Subcutaneous adipose tissue (tissue), 4 donors: ENCODE data around the gene LRRC47. TPM values are rescaled to one million over a fixed set of nuclear protein-coding genes. Genes with fewer than 3 reads are reported as not detected.

Source experiments
- total RNA-seq, 4 donors: library from RNA; depleted of rRNA; stranded (reverse); fragments of >200 nt; gene quantifications; one replicate each; pipeline ENCODE4 v1.1.0, GENCODE V29; 2016
- TF ChIP-seq, protein P1 (sequence below): fragments of 450-650 bp; IDR thresholded peaks from one replicate; pipeline ENCODE4 v1.5.1; 2016; ENCODE audit warnings: low read depth, mild to moderate bottlenecking, control low read depth, antibody characterized with exemption, moderate library complexity

LRRC47 gene
- 10 to 100 TPM; 17.7 to 42.0 (median 22.3) TPM for total RNA-seq

- TF ChIP-seq, protein P1, sequence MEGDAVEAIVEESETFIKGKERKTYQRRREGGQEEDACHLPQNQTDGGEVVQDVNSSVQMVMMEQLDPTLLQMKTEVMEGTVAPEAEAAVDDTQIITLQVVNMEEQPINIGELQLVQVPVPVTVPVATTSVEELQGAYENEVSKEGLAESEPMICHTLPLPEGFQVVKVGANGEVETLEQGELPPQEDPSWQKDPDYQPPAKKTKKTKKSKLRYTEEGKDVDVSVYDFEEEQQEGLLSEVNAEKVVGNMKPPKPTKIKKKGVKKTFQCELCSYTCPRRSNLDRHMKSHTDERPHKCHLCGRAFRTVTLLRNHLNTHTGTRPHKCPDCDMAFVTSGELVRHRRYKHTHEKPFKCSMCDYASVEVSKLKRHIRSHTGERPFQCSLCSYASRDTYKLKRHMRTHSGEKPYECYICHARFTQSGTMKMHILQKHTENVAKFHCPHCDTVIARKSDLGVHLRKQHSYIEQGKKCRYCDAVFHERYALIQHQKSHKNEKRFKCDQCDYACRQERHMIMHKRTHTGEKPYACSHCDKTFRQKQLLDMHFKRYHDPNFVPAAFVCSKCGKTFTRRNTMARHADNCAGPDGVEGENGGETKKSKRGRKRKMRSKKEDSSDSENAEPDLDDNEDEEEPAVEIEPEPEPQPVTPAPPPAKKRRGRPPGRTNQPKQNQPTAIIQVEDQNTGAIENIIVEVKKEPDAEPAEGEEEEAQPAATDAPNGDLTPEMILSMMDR = no peak
These were observed at the start of gene LRRC47 for GRCh38 chr1:3796215-3797061. Gene LRRC47, minus strand, starts transcription at chr1:3796498. Its CDS starts 22 bp downstream, at chr1:3796476.

GRCh38 chr1:3842912-3843311, 46.6 kb upstream of the LRRC47 start:
- TF ChIP-seq, protein P1 = no peak

GRCh38 chr1:3841491-3841890, 45.2 kb upstream of the LRRC47 start:
- TF ChIP-seq, protein P1 = no peak

GRCh38 chr1:3838788-3839187, 42.5 kb upstream of the LRRC47 start:
- TF ChIP-seq, protein P1 = no peak

DNA sequence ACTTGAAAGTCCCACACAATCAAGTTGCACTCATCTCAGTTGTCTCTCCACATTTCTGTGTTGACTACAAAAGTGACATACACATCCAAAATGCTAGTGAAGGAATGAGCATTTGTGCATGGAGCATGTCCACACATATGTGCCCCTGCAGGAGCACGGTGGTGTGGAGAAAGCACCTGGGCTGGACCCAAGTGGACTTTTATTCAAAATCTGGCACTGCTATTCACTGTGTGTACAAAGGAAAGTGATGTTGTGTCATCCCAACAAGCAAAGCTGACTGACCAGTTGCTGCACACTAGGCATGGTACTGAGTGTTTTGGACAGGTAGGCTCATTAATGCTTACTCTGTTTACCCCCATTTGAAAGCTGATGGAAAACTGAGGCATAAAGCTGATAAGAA, 41.4 kb upstream of the LRRC47 start:
- TF ChIP-seq, protein P1 = no peak

DNA sequence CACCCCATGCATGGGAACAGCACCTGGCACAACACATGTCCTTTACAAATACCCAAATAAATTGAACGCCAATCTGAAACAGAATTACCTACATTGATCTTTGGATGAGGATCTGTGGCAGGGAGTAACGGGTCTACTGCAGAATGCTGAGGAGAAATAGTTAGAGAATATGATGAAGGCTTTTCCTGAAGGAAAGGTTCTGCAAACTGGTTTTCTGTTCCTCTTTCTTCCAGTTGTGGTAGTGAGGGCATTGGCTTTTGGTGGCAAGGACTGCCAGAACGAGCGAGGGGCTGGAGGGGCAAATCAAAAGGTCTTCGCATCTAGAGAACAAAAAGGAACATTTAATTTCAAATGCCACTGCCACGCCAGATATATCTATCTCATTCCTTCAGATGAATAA, 40.9 kb upstream of the LRRC47 start:
- TF ChIP-seq, protein P1 = no peak

DNA sequence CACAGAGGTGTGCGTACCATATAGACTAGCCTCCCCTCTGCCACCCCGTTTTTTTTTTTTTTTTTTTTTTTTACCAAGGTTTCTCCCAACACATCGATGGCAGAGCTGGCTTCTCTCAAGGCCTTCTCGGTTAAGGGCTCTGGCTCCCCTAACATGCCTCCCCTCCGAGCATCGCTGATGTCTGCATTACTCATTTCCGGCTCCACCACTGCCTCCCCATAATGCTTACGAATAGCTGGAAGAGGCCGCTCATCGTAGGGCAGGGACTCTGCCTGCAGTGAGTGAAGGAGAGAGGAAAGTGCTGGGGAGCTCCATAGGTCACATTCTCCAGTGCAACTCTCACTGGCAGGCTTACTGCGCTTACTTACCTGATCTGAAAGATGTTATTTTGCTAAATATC, 40.1 kb upstream of the LRRC47 start:
- TF ChIP-seq, protein P1 = no peak
